Thoracic aorta (tissue), 2 donors: ENCODE results near the gene NXPE1. TPM values are rescaled to one million over a fixed set of nuclear protein-coding genes. Genes with fewer than 3 reads are reported as not detected.

ENCODE experiments used
- ATAC-seq: fragments of 150-250 bp; one replicate; pipeline ENCODE4 v1.8.0; 2017; ENCODE audit warnings: low read depth; ENCODE audit not compliant: insufficient number of reproducible peaks, low FRiP score
- DNase-seq: peaks from one replicate; pipeline ENCODE4 v3.0.0-alpha.2; 2020; ENCODE audit warnings: low spot score
- H3K27ac ChIP-seq, 2 donors: fragments of 200-600 bp; sonication (generic); 1 replicate in 1 of 2; 2 replicates in 1 of 2; pipeline ENCODE4 v1.5.1; 2016; ENCODE audit warnings: mild to moderate bottlenecking in 2 of 2, moderate library complexity in 2 of 2
- H3K27me3 ChIP-seq: fragments of 200-600 bp; sonication (generic); replicated peaks from 2 replicates; pipeline ENCODE4 v1.6.0; 2016; ENCODE audit warnings: mild to moderate bottlenecking; ENCODE audit not compliant: insufficient read depth
- H3K36me3 ChIP-seq: fragments of 200-600 bp; sonication (generic); one replicate; pipeline ENCODE4 v1.5.1; 2016
- H3K4me1 ChIP-seq, 2 donors: fragments of 200-600 bp; sonication (generic); 1 replicate in 1 of 2; 2 replicates in 1 of 2; pipeline versions ENCODE4 v1.5.1 to v1.6.0; 2016; ENCODE audit warnings: low read depth in 2 of 2, mild to moderate bottlenecking in 1 of 2; ENCODE audit not compliant: control insufficient read depth in 1 of 2
- H3K4me3 ChIP-seq: fragments of 200-600 bp; sonication (generic); 2 replicates; pipeline ENCODE4 v1.5.1; 2016; ENCODE audit warnings: mild to moderate bottlenecking
- H3K9me3 ChIP-seq: fragments of 200-600 bp; sonication (generic); 2 replicates; pipeline ENCODE4 v1.5.1; 2016
- total RNA-seq, 2 donors: library from RNA; depleted of rRNA; stranded (reverse); fragments of >200 nt; gene quantifications; one replicate each; pipeline versions ENCODE4 v1.1.0 to v1.2.3, GENCODE V29; 2016
- TF ChIP-seq, protein P1 (sequence below): fragments of 200-600 bp; sonication (generic); IDR thresholded peaks from one replicate; pipeline ENCODE4 v1.5.1; 2019; ENCODE audit warnings: antibody characterized with exemption

The NXPE1 gene
- total RNA-seq, 2 donors from 2014 or later = not detected

DNA sequence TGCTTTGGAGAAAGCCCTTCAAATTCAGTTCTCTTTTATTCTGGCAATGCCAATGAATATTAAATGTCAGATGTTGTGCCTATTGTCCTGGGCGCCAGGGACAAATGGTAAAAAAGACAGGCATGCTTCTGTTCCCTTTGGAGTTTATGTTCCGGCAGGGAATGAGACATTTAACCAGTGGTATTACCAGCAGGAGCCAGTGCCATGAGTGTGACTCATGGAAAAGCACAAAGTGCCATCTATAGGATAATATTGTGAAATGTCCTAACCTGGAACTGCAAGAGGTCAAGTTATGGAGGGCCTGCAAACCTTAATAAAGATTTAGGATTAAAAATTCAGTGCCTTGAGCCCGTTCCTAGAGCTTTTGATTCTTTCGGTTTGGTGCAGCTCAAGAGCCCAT lies 80.9 kb downstream of the NXPE1 start:
- no peak for ATAC-seq

DNA sequence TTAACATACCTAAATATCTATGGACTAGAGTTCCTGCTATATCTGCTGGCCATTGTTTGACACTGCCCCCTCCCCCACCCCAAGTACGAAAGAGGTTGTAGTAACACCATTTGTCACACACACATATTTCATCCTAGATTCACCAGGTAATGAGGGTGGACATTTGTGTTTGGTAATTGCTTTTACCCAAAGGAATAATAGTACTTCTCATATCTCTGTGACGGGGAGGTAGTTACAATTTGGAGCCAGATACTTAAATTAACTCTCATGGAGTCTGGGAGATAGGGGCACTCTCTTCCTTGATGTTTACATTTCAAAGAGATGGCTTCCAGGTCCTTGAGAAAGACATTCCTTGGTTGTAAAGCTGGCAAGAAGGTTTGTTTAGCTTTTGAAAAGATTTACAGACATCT lies 81.7 kb downstream of the NXPE1 start:
- no peak overlapping the region for H3K4me3 ChIP-seq
- no peaks in the 10 kb centered on the region for H3K4me1 ChIP-seq
- no peak overlapping the region for H3K27ac ChIP-seq
- H3K27me3 ChIP-seq = no peaks in the 10 kb centered on the region
- TF ChIP-seq, protein P1, sequence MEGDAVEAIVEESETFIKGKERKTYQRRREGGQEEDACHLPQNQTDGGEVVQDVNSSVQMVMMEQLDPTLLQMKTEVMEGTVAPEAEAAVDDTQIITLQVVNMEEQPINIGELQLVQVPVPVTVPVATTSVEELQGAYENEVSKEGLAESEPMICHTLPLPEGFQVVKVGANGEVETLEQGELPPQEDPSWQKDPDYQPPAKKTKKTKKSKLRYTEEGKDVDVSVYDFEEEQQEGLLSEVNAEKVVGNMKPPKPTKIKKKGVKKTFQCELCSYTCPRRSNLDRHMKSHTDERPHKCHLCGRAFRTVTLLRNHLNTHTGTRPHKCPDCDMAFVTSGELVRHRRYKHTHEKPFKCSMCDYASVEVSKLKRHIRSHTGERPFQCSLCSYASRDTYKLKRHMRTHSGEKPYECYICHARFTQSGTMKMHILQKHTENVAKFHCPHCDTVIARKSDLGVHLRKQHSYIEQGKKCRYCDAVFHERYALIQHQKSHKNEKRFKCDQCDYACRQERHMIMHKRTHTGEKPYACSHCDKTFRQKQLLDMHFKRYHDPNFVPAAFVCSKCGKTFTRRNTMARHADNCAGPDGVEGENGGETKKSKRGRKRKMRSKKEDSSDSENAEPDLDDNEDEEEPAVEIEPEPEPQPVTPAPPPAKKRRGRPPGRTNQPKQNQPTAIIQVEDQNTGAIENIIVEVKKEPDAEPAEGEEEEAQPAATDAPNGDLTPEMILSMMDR = no peak
- ATAC-seq (no peak), DNase-seq (no peak)
- H3K36me3 ChIP-seq = no peaks in the 10 kb centered on the region
- H3K9me3 ChIP-seq = no peaks in the 10 kb centered on the region

More for the DNA sequence above, 80.9 kb downstream of the NXPE1 start:
- H3K27me3 ChIP-seq = no peaks in the 10 kb centered on the region
- H3K9me3 ChIP-seq = no peaks in the 10 kb centered on the region
- H3K4me3 ChIP-seq = no peak overlapping the region
- DNase-seq = no peak
- H3K4me1 ChIP-seq = no peaks in the 10 kb centered on the region
- TF ChIP-seq, protein P1 = no peak
- no peak overlapping the region for H3K27ac ChIP-seq
- H3K36me3 ChIP-seq = no peaks in the 10 kb centered on the region

DNA sequence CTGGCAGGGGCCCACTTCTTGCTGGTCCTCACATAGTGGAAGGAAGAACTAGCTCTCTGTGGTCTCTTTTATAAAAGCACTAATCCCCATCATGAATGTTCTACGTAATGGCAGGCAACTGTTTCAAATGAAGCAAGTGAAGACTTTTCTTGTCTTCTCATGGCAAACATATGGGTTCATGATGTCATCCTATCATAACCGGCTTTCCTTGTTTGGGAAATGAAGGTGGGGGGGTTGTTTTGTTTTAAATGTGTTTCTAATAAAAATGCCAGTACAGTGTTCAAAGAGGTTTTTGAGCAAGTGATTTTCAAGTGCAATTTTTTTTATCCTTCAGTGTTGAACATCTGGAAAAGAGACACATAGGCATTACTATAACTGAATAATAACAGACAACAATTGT lies 87.0 kb downstream of the NXPE1 start:
- H3K27ac ChIP-seq = no peak overlapping the region
- TF ChIP-seq, protein P1 = no peak
- DNase-seq (no peak), ATAC-seq (no peak)
- H3K36me3 ChIP-seq = no peaks in the 10 kb centered on the region
- no peaks in the 10 kb centered on the region for H3K9me3 ChIP-seq
- H3K4me3 ChIP-seq = no peak overlapping the region
- no peaks in the 10 kb centered on the region for H3K4me1 ChIP-seq
- H3K27me3 ChIP-seq = no peaks in the 10 kb centered on the region

Other genes starting within 250 kb of the NXPE1 start
- gene C11orf71, start 159.4 kb downstream of the NXPE1 start, total RNA-seq = 1 to 10 TPM; 2.9 to 4.1 TPM
- gene RBM7, start 159.2 kb downstream of the NXPE1 start, total RNA-seq = 10 to 100 TPM; 10.0 to 39.4 TPM
- gene REXO2, start 120.4 kb downstream of the NXPE1 start, total RNA-seq = 100 to 1,000 TPM; 101 to 177 TPM
- not detected for gene NXPE4, start 35.9 kb upstream of the NXPE1 start, total RNA-seq
- gene NXPE2, start 118.6 kb upstream of the NXPE1 start, total RNA-seq = not detected